Common myeloid progenitor, CD34-positive (primary cell): ENCODE measurements around the gene MRPS25.
A peak's percentile ranks its signal among the peaks of the same experiment; 100 is the strongest.

Experiments
- CTCF ChIA-PET: fragments of 350-600 bp; sonication (Branson Sonifier 250); formaldehyde crosslinking; loops from one replicate; lab custom pipeline; 2021; ENCODE audit warnings: antibody characterized with exemption; lab: Charles Lee
- POLR2A ChIA-PET: fragments of 350-600 bp; sonication (Branson Sonifier 250); formaldehyde crosslinking; loops from one replicate; lab custom pipeline; 2021; ENCODE audit warnings: antibody characterized with exemption; lab: Charles Lee
- DNase-seq, 3 donors: peaks; one replicate each; pipeline versions ENCODE4 v3.0.0 to v3.0.0-alpha.2; 2013
- H3K27ac ChIP-seq, 2 experiments: 1 replicate in 1 of 2; 2 replicates in 1 of 2; pipeline ENCODE4 v1.7.0; 2013; ENCODE audit warnings: inconsistent platforms in 2 of 2, low read length in 2 of 2, mild to moderate bottlenecking in 2 of 2, low read depth in 1 of 2, moderate library complexity in 1 of 2; ENCODE audit not compliant: severe bottlenecking in 2 of 2, insufficient read depth in 1 of 2, poor library complexity in 1 of 2
- H3K27me3 ChIP-seq, 5 experiments: replicated peaks in 2 of 5; 1 replicate in 3 of 5; 2 replicates in 2 of 5; pipeline versions ENCODE4 v1.6.1 to v1.7.0; 2013; ENCODE audit warnings: low read length in 4 of 5, mild to moderate bottlenecking in 2 of 5, moderate library complexity in 2 of 5, inconsistent platforms in 1 of 5; ENCODE audit not compliant: insufficient read depth in 5 of 5, control insufficient read depth in 4 of 5
- H3K36me3 ChIP-seq, 4 experiments: 1 replicate in 2 of 4; 2 replicates in 2 of 4; pipeline versions ENCODE4 v1.6.1 to v1.7.0; 2013; ENCODE audit warnings: low read length in 3 of 4, control low read depth in 1 of 4, mild to moderate bottlenecking in 1 of 4; ENCODE audit not compliant: control insufficient read depth in 4 of 4, insufficient read depth in 4 of 4
- H3K4me1 ChIP-seq, 4 experiments: 1 replicate in 3 of 4; 2 replicates in 1 of 4; pipeline versions ENCODE4 v1.6.1 to v1.7.1; 2013; ENCODE audit warnings: low read length in 3 of 4, mild to moderate bottlenecking in 3 of 4, control low read depth in 1 of 4, inconsistent platforms in 1 of 4, moderate library complexity in 1 of 4; ENCODE audit not compliant: control insufficient read depth in 4 of 4, insufficient read depth in 4 of 4; ENCODE audit errors: control extremely low read depth in 1 of 4
- H3K4me3 ChIP-seq, 7 experiments: 1 replicate in 4 of 7; 2 replicates in 3 of 7; pipeline versions ENCODE4 v1.5.1 to v1.7.0; 2013; ENCODE audit warnings: mild to moderate bottlenecking in 7 of 7, low read length in 6 of 7, moderate library complexity in 6 of 7, inconsistent platforms in 2 of 7, low read depth in 2 of 7, control low read depth in 1 of 7; ENCODE audit not compliant: insufficient read depth in 4 of 7, control insufficient read depth in 1 of 7; ENCODE audit errors: extremely low read depth in 1 of 7
- H3K9me3 ChIP-seq, 5 experiments: 1 replicate in 4 of 5; 2 replicates in 1 of 5; pipeline versions ENCODE4 v1.6.1 to v1.7.1; 2013; ENCODE audit warnings: low read length in 4 of 5, mild to moderate bottlenecking in 2 of 5, inconsistent platforms in 1 of 5, low read depth in 1 of 5, moderate library complexity in 1 of 5; ENCODE audit not compliant: control insufficient read depth in 4 of 5, insufficient read depth in 2 of 5; ENCODE audit errors: control extremely low read depth in 1 of 5
- WGBS: methylation state at CpG from one replicate; pipeline ENCODE4 v1.1.5; 2013; ENCODE audit not compliant: insufficient coverage; 5-methylcytosine and 5-hydroxymethylcytosine counted together

Gene MRPS25

DNA sequence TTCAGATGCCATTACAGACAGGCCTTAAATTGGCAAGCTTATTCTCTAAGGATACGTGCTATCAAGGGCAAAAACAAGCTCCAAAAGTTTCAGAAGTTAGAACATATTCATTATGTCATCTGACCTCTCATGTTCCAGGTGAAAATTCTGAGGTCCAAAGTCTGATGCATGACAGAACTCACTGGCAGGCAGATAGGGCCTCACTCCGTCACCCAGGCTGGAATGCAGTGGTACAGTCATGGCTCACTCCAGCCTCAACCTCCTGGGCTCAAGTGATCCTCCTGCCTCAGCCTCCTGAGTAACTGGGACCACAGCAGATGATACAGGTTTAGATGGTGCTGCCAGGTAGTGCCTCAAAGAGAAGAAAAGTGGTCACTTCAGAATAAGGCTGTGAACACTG, 15.5 kb downstream of the MRPS25 start:
- Histone ChIP-seq H3K36me3 (peaks cover 21 to 89% (median 64%) of the 10 kb centered on the region in 4 experiments), H3K4me3 (no peak overlapping the region), H3K27ac (no peak overlapping the region), H3K27me3 (no peaks in the 10 kb centered on the region), H3K4me1 (peaks cover under 1 to 4% (median 2%) of the 10 kb centered on the region in 4 experiments), H3K9me3 (no peaks in the 10 kb centered on the region)
- DNase-seq: no peak
- ChIA-PET POLR2A (no interaction called here), CTCF (interaction anchor here (1.8 to 3.1 kb wide), 2 partner anchors 11 to 126 kb away, joined by 7 to 9 read pairs; no protein-coding TSS in a partner anchor)
- WGBS: 100% methylated on average over 2 of the region's 2 CpGs

- DNase-seq: no peak
- H3K4me1 ChIP-seq: peaks cover 3 to 15% (median 5%) of the 10 kb centered on the region in 4 experiments
- no peaks in the 10 kb centered on the region for H3K27me3 ChIP-seq
- H3K4me3 ChIP-seq: no peak overlapping the region
- no peak overlapping the region for H3K27ac ChIP-seq
- CTCF ChIA-PET: interaction anchor here (1.0 to 2.0 kb wide), 3 partner anchors 8 to 15 kb away, joined by 3 to 7 read pairs (median 4); no protein-coding TSS in a partner anchor
- POLR2A ChIA-PET: no interaction called here
- 78% methylated on average over 1 of the region's 1 CpG for WGBS
- no peaks in the 10 kb centered on the region for H3K9me3 ChIP-seq
- peaks cover 34 to 98% (median 70%) of the 10 kb centered on the region in 4 experiments for H3K36me3 ChIP-seq
Observed at GRCh38 chr3:15045667-15046066, 19.4 kb downstream of the MRPS25 start.

DNA sequence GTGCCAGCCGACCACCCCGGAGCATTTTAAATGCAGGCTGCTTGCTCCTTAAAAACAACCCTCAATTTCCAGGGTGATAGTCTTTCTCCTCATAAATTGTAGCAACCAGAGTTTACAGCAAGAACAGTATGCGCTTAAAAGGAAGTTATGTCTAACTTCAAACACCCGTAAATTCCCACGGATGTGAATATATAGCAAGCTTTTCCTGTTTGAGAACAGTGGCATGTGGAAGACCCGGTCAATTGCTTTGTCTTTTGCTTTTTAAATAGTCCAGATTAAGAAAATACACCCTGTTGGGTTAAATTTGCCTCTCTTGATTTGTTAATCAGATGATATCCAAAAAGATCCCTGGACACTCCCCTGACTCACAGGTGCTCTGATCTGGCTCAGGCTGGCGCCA, 20.8 kb downstream of the MRPS25 start:
- POLR2A ChIA-PET: no interaction called here
- Histone ChIP-seq H3K27ac (peak overlapping the region in 1 of 2 experiments; percentile 22), H3K27me3 (no peaks in the 10 kb centered on the region), H3K9me3 (no peaks in the 10 kb centered on the region), H3K36me3 (peaks cover 32 to 95% (median 68%) of the 10 kb centered on the region in 4 experiments), H3K4me1 (peaks cover 3 to 15% (median 5%) of the 10 kb centered on the region in 4 experiments), H3K4me3 (no peak overlapping the region)
- CTCF ChIA-PET: no interaction called here
- no peak for DNase-seq
- 67% methylated on average over 5 of the region's 7 CpGs for WGBS

DNA sequence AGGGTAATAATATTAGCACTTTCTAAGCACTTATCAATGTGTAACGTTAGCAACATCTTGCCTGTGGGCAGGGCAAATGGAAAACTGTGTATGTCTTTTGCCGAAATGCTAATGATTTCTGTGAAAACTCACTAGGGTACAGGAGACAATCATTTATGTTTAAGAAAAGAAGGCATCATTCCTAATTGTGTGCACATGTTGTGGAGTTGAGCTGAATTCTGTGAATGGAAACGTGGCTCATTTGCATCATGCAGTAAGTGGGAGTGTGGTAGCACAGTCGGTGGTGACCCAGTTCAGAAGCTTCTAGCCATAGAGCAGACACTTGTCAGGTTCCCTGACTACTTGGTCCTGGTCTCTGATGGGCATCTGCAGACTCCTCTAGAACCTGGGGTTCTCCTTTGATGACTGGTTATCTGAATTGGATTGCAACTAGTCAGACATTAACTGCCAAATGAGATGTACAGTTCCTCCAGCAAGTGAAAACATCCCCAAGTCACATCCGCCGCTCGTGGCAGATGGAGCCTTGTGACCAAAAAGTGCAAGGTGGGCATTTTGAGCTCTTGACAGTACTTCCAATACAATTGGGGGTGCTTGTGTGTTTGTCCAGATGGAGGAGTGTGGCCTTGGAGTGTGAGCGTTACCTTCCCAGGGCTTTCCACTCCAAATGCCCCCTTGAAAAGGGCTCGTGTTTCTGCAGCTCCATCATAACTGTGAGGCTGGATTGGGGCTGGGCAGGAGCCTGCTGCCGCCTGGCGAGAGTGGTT, 21.5 kb downstream of the MRPS25 start:
- WGBS: 92% methylated on average over 7 of the region's 11 CpGs
- Histone ChIP-seq H3K9me3 (no peaks in the 10 kb centered on the region), H3K27ac (peak overlapping the region in 1 of 2 experiments; percentile 22), H3K4me3 (no peak overlapping the region), H3K4me1 (peaks cover 3 to 15% (median 5%) of the 10 kb centered on the region in 4 experiments), H3K36me3 (peaks cover 34 to 95% (median 69%) of the 10 kb centered on the region in 4 experiments), H3K27me3 (no peaks in the 10 kb centered on the region)
- CTCF ChIA-PET: no interaction called here
- DNase-seq: no peak
- POLR2A ChIA-PET: no interaction called here

DNA sequence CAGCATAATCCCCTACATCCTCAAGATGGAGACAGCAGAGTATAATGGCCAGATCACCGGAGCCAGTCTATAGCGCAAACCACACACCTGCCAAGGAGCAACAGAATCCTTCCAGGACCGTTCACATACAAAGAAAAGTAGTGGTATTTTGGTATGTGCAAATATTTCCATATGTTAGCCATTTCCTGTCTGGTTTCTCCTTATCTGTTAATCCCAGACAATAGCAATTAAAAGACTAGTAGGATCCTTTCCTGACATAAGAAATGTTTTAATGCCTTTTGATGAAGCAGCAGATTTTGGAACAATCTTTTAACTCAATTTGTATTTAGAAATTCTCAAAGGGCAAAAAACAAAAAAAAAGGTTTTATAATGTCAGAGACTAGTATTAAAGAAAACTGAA, 22.2 kb downstream of the MRPS25 start:
- ChIA-PET CTCF (interaction anchor here (1.1 kb wide), 1 partner anchor 119 kb away, joined by 3 read pairs; no protein-coding TSS in a partner anchor), POLR2A (no interaction called here)
- no peaks in the 10 kb centered on the region for H3K9me3 ChIP-seq
- H3K4me1 ChIP-seq: peaks cover 3 to 15% (median 5%) of the 10 kb centered on the region in 4 experiments
- no peak overlapping the region for H3K4me3 ChIP-seq
- no peaks in the 10 kb centered on the region for H3K27me3 ChIP-seq
- H3K27ac ChIP-seq: no peak overlapping the region
- H3K36me3 ChIP-seq: peaks cover 34 to 95% (median 70%) of the 10 kb centered on the region in 4 experiments
- WGBS: no CpG with 5 or more reads among the region's 3 CpGs
- DNase-seq: no peak

DNA sequence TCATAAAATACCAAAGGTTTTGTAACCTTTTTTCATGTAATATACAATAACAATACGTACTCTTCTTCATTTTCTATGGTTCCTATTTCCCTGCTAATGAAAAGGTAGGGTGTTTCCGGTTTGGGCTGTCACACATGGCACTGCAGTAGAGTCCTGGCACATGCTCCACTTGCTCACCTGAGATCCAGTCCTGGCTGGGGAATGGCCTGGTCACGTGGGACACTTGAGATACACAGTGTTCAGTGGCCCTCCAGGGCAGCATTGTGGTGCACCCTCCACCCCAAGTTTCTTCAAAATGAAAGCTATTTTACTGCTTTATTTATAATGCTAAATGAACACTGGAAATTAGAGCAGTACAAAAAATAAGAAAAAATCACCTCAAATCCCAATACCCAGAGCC, 23.2 kb downstream of the MRPS25 start:
- DNase-seq: no peak
- Histone ChIP-seq H3K27me3 (no peaks in the 10 kb centered on the region), H3K36me3 (peaks cover 29 to 95% (median 66%) of the 10 kb centered on the region in 4 experiments), H3K9me3 (no peaks in the 10 kb centered on the region), H3K4me3 (no peak overlapping the region), H3K27ac (no peak overlapping the region), H3K4me1 (peaks cover 3 to 15% (median 5%) of the 10 kb centered on the region in 4 experiments)
- ChIA-PET POLR2A (no interaction called here), CTCF (interaction anchor here (1.1 kb wide), 1 partner anchor 118 kb away, joined by 3 read pairs; no protein-coding TSS in a partner anchor)
- WGBS: 92% methylated on average over 3 of the region's 3 CpGs

- Histone ChIP-seq H3K4me3 (no peak overlapping the region), H3K4me1 (peaks cover 3 to 15% (median 5%) of the 10 kb centered on the region in 4 experiments), H3K27me3 (no peaks in the 10 kb centered on the region), H3K9me3 (no peaks in the 10 kb centered on the region), H3K27ac (peak overlapping the region in 1 of 2 experiments; percentile 2), H3K36me3 (peaks cover 23 to 93% (median 61%) of the 10 kb centered on the region in 4 experiments)
- WGBS: 100% methylated on average over 2 of the region's 3 CpGs
- POLR2A ChIA-PET: no interaction called here
- CTCF ChIA-PET: no interaction called here
- DNase-seq: no peak
Observed at GRCh38 chr3:15040844-15041243, 24.3 kb downstream of the MRPS25 start.
